Sciatic nerve (tissue), 2 donors: Measurements from ENCODE around the gene MEF2D. TPM values are rescaled to one million over a fixed set of nuclear protein-coding genes. Genes with fewer than 3 reads are reported as not detected.

Experiments
- ATAC-seq: fragments of 200-7000 bp; cut with Tn5 transposase; one replicate; pipeline ENCODE4 v1.9.1; 2020; ENCODE audit warnings: mild to moderate bottlenecking, moderate library complexity
- DNase-seq: peaks from one replicate; pipeline ENCODE4 v3.0.0-alpha.2; 2020; ENCODE audit warnings: low spot score
- intact Hi-C: fragments of 100-400 bp; cut with DNase I; formaldehyde crosslinking; loops from one replicate; pipeline ENCODE4 v1.14.2; 2022
- total RNA-seq: library from RNA; stranded (reverse); fragmentation: NEBNext Ultra II Directional; extraction: Animal tissue kit (Norgen Biotek cat#: 25700); gene quantifications from one replicate; pipeline ENCODE4 v1.2.1, GENCODE V29; 2021
- donor health status: DM: no; HTN: no; CAD: no.
- donor health status: DM: no; HTN: no; CAD: no.

Gene MEF2D
- total RNA-seq, 1 donor from 2014 or later, result 66.8 TPM

GRCh38 chr1:156525856-156526489 is 25.4 kb upstream of the MEF2D start:
- ATAC-seq (no peak), DNase-seq (no peak)
- intact Hi-C loops, result no loop called here

GRCh38 chr1:156525071-156525501 is 24.5 kb upstream of the MEF2D start:
- no peak for DNase-seq
- intact Hi-C loops, result no loop called here
- no peak for ATAC-seq

- intact Hi-C loops, result no loop called here
- ATAC-seq (no peak), DNase-seq (no peak)
Measured at GRCh38 chr1:156524481-156524869, 23.9 kb upstream of the MEF2D start.

GRCh38 chr1:156523801-156524480 is 23.4 kb upstream of the MEF2D start:
- ATAC-seq, result no peak
- DNase-seq, result no peak
- intact Hi-C loops, result no loop called here

- DNase-seq (no peak), ATAC-seq (no peak)
- intact Hi-C loops, result no loop called here
Measured at GRCh38 chr1:156522443-156522970, 21.9 kb upstream of the MEF2D start.

- intact Hi-C loops, result no loop called here
- ATAC-seq, result no peak
- DNase-seq, result no peak
Measured at GRCh38 chr1:156517748-156518147, 17.2 kb upstream of the MEF2D start.

- ATAC-seq, result no peak
- no peak for DNase-seq
- intact Hi-C loops, result no loop called here
Measured at GRCh38 chr1:156516821-156517220, 16.2 kb upstream of the MEF2D start.

GRCh38 chr1:156515956-156516355 is 15.4 kb upstream of the MEF2D start:
- DNase-seq (no peak), ATAC-seq (no peak)
- intact Hi-C loops, result no loop called here

GRCh38 chr1:156513185-156513584 is 12.6 kb upstream of the MEF2D start:
- DNase-seq (peak; percentile 41), ATAC-seq (no peak)
- intact Hi-C loops, result no loop called here

GRCh38 chr1:156511644-156512043 is 11.1 kb upstream of the MEF2D start:
- ATAC-seq (no peak), DNase-seq (no peak)
- intact Hi-C loops, result no loop called here

- ATAC-seq (peak; percentile 16), DNase-seq (peak; percentile 79)
- intact Hi-C loops, result no loop called here
Measured at GRCh38 chr1:156510709-156511108, 10.1 kb upstream of the MEF2D start.

GRCh38 chr1:156509424-156510034 is 9.0 kb upstream of the MEF2D start:
- intact Hi-C loops, result loop anchor here (5.0 kb wide), 1 partner anchor 52 kb away; no protein-coding TSS in a partner anchor
- ATAC-seq (no peak), DNase-seq (peak; percentile 49)

- DNase-seq (peak; percentile 59), ATAC-seq (no peak)
- intact Hi-C loops, result loop anchor here (5.0 kb wide), 1 partner anchor 52 kb away; no protein-coding TSS in a partner anchor
Measured at GRCh38 chr1:156508955-156509234, 8.3 kb upstream of the MEF2D start.

GRCh38 chr1:156508205-156508954 is 7.8 kb upstream of the MEF2D start:
- ATAC-seq, result peak; percentile 50
- intact Hi-C loops, result loop anchor here (5.0 kb wide), 1 partner anchor 51 kb away; no protein-coding TSS in a partner anchor
- DNase-seq, result peak; percentile 86

- DNase-seq (no peak), ATAC-seq (no peak)
- intact Hi-C loops, result loop anchor here (5.0 kb wide), 1 partner anchor 49 kb away; no protein-coding TSS in a partner anchor
Measured at GRCh38 chr1:156506450-156506849, 5.9 kb upstream of the MEF2D start.

- peak; percentile 51 for DNase-seq
- intact Hi-C loops, result loop anchor here (5.0 kb wide), 1 partner anchor 48 kb away; no protein-coding TSS in a partner anchor
- ATAC-seq, result no peak
Measured at GRCh38 chr1:156505679-156506298, 5.2 kb upstream of the MEF2D start.

GRCh38 chr1:156504821-156505678 is 4.5 kb upstream of the MEF2D start:
- intact Hi-C loops, result loop anchor here (5.0 kb wide), 1 partner anchor 48 kb away; no protein-coding TSS in a partner anchor
- ATAC-seq, result peak; percentile 88
- peak; percentile 100 for DNase-seq

- intact Hi-C loops, result no loop called here
- ATAC-seq (no peak), DNase-seq (no peak)
Measured at GRCh38 chr1:156504438-156504813, 3.9 kb upstream of the MEF2D start.
